GM18951 (cell line): ENCODE results near the gene TDRD6.

Source experiments
- POLR2A ChIP-seq: IDR thresholded peaks from 4 replicates; pipeline ENCODE4 v1.6.1; 2011; ENCODE audit warnings: mild to moderate bottlenecking; ENCODE audit not compliant: insufficient read length, insufficient read depth; ENCODE audit errors: extremely low read depth
- in situ Hi-C: fragments of 300-500 bp; cut with MboI; formaldehyde crosslinking; loops from one replicate; pipeline ENCODE4 v1.12.0; 2022; ENCODE audit warnings: low sequenced_read_pairs, mixed read lengths, inconsistent platforms; ENCODE audit not compliant: unreplicated experiment

Gene TDRD6

DNA sequence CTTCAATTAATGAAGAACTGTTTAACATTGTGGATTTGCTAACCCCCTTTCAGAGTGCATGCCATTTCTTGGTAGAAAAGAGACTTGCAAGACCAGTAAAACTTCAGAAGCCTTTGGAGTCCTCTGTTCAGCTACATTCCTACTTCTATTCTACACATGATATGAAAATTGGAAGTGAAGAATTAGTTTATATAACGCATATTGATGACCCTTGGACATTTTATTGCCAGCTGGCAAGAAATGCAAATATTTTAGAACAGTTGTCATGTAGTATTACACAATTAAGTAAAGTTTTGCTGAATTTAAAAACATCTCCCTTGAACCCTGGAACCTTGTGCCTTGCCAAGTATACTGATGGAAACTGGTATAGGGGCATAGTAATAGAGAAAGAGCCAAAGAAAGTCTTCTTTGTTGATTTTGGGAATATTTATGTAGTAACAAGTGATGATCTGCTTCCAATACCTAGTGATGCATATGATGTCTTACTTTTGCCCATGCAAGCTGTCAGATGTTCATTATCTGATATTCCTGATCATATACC is 3.3 kb downstream of the TDRD6 start:
- in situ Hi-C loops = no loop called here
- no peak for TF ChIP-seq POLR2A

DNA sequence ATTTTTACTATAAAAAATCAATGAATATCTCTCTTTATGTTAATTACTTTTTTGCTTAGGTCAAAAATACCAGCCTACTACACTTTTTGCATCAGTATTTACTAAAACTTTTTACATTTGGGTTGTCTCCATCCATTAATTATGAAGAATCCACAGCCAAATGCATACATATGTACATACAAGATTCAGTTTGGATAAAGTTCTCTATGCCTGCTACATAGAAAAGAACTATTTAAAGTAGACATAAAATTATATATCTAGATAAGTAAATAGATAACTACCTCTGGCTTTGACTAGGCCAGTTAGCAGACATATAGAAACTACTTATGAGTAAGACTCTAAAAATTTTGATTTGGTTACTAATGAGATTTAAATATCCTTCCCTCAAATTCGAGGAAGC is 12.3 kb downstream of the TDRD6 start:
- no peak for TF ChIP-seq POLR2A
- in situ Hi-C loops = no loop called here

GRCh38 chr6:46704562-46704961 is 16.9 kb downstream of the TDRD6 start:
- in situ Hi-C loops = no loop called here
- no peak for TF ChIP-seq POLR2A

GRCh38 chr6:46706464-46706863 is 18.8 kb downstream of the TDRD6 start:
- in situ Hi-C loops = no loop called here
- no peak for TF ChIP-seq POLR2A

DNA sequence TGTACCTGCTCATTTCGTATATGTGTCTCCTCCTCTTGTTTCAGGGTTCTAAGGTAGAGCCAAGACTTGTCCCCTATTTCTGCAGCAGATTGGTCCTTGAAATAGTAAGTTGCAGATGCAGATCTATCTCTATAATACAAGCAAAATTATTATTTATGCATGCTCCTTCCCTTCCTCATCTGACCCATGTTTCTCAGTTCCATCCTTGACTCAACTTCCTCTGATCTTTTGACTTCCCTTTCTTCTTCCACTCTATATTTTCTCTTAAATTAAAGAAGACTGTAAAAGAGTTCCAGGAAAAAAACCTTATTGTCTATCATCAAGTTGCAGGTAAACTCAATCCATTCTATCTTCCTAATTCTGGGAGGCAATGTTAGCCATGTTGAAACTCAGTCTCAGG is 23.8 kb downstream of the TDRD6 start:
- TF ChIP-seq POLR2A = no peak
- in situ Hi-C loops = no loop called here

DNA sequence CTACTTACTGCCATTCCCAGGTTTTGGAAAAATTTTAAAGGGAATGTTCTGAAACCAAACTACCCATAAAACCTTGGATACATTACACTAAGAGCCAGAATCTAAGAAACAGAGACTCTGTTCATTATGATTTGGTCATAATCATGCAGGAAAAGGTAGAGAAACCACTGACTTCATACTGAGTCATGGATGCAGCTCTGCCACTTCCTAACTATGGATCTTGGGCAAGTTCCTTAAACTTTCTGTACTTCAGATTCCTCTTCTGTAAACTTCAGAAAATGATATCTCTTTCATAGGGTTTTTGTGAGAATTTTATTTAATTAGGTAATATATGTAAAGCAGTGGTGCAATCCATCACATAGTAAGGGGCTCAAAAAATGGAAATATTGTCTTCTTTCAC is 27.5 kb downstream of the TDRD6 start:
- no peak for TF ChIP-seq POLR2A
- in situ Hi-C loops = no loop called here

DNA sequence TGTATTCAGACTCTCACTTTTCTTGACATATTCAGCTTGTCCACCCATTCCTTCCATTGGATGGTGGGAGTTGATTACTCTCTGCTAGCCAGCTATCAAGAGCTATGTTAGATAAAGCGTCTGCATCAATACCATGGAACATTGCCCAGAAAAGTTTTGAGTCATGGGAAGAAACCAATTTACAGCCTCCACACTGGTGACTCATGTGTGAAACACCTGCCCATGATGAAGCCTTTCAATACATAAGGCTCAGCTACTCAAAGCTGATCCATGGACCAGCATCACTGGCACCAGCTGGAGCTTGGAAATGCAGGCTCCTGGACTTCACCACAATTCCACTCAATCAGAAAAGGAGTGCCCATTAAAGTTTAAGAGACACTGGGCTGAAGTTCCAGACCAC is 31.4 kb downstream of the TDRD6 start:
- in situ Hi-C loops = no loop called here
- no peak for TF ChIP-seq POLR2A

DNA sequence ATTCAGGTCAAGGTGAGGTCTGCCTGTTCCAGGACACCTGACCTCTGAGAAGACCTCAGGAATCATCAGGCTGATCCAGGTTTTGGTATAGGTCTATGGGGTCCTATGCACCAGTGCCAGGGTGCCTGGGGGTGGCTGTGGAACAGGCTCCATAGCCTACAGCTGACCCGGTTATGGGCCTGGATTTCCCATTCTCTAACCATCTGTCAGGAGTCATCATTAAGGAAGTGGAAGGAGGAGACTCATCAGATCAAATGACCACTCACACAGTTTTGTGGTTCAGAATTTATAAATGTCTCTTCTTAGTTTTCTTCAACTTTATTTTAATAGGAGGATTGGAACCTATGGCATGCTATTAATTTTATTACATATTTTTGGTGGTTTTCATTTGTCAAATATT is 32.7 kb downstream of the TDRD6 start:
- in situ Hi-C loops = no loop called here

GRCh38 chr6:46729787-46730326 is 42.2 kb downstream of the TDRD6 start:
- TF ChIP-seq POLR2A = no peak
- in situ Hi-C loops = no loop called here

More for the DNA sequence above, 32.7 kb downstream of the TDRD6 start:
- TF ChIP-seq POLR2A = no peak

GRCh38 chr6:46730921-46731461 is 43.3 kb downstream of the TDRD6 start:
- no peak for TF ChIP-seq POLR2A

DNA sequence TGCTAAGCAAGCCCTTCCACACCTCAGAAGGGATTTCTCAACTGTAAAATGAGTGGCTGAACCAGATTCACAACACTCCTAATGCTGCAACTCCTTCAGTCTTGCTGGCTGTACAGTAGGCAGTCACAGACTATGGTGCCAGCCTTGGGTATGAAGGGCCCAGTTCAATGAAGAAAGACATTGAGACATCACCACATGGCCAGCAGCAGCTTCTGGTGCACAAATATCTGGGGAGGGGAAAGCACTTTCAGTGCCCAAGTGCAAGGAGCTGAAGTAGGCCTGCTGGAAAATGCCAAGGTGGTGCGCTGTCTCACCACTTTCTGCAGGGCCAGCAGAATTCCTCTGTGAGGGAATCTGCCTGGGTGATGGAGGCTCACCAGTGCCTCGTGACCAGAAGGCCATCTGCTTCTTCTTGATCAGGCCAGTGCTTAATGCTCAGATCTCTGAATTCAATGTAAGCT is 45.7 kb downstream of the TDRD6 start:
- in situ Hi-C loops = no loop called here
- no peak for TF ChIP-seq POLR2A

More at GRCh38 chr6:46730921-46731461, 43.3 kb downstream of the TDRD6 start:
- in situ Hi-C loops = no loop called here

- in situ Hi-C loops = no loop called here
- TF ChIP-seq POLR2A = no peak
Measured at GRCh38 chr6:46734867-46735719, 47.4 kb downstream of the TDRD6 start, which contains the start of gene PLA2G7. TSS of gene PLA2G7 (minus strand) at chr6:46735375. CDS start at chr6:46722891, 12,484 bp downstream.

GRCh38 chr6:46735720-46736031 is 48.0 kb downstream of the TDRD6 start:
- TF ChIP-seq POLR2A = no peak
- in situ Hi-C loops = no loop called here

GRCh38 chr6:46736906-46737305 is 49.2 kb downstream of the TDRD6 start:
- in situ Hi-C loops = no loop called here

More at GRCh38 chr6:46736906-46737305, 49.2 kb downstream of the TDRD6 start:
- TF ChIP-seq POLR2A = no peak
